ENCODE results near the gene FBN1. TPM values are rescaled to one million over a fixed set of nuclear protein-coding genes. Genes with fewer than 3 reads are reported as not detected.

FBN1 gene
- total RNA-seq, 1 experiment from 2014 or later, result 109 TPM

- DNase-seq (ENCODE audit: low read depth), result no peak
These were observed 7.1 kb upstream of the FBN1 start for GRCh38 chr15:48652510-48653076.

DNA sequence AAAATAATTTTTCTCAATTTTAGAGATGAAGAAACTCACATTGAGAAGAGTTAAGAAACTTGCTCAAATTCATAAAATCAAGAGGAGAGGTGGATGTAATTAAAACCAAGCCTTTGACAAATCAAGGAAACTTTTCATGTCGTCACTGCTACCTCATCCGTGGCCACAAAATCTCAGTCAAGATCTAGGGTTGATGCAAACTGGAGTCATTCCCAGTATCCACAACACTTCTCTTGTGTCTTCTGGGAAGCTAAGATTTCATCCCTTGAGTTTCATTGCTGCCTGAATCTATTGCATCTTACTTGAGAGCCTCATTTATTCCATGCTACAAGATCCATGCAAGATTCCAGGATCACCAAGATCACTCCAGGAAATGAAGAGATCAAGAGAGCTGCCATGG lies 5.4 kb upstream of the FBN1 start:
- DNase-seq (ENCODE audit: low read depth), result no peak

DNA sequence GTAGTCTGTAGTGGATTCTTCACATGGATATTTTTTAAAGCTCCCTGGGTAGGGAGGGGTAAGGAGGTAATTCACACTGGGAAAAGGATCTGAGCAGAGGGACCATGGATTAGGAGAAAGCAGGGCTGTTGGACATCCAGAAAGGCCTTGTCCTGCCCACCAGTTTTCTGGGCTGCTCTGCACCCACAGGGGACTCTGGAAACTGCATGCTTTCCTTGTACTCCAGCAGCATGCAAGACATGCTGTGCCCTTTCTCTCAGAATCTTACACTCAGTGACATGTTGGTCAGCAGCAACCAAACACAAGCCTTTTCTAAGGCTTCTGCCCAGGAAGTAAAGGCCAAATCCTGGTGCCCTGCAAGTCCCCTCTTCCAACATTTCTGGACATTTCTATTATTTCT lies 2.5 kb upstream of the FBN1 start:
- DNase-seq (ENCODE audit: low read depth), result peak; percentile 67

- no peak for DNase-seq (ENCODE audit: low read depth)
These were observed 822 bp upstream of the FBN1 start for GRCh38 chr15:48646331-48646730.

- DNase-seq (ENCODE audit: low read depth), result peak; percentile 79
These were observed 517 bp downstream of the FBN1 start for GRCh38 chr15:48644827-48645557.

- peak; percentile 56 for DNase-seq (ENCODE audit: low read depth)
These were observed 1.1 kb downstream of the FBN1 start for GRCh38 chr15:48644467-48644826.

- DNase-seq (ENCODE audit: low read depth), result no peak
These were observed 1.6 kb downstream of the FBN1 start for GRCh38 chr15:48643776-48644466.

DNA sequence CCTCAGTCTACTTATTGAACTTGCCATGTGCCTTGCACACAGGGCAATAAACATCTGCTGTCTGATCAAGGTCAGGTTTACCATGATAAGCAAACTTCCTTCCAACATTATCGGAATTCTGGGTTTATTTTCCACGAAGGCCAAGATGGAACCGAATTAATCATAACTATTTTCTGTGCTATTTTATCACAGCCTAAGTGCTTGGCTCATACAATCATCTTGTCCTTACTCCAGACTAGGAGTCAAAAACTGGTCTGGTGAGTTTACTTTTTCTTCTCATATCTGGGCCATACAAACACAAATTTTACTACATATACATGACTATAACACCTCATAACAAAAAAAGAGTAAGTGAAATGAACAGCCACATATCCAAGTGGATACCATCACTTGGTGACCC lies 2.3 kb downstream of the FBN1 start:
- no peak for DNase-seq (ENCODE audit: low read depth)

GRCh38 chr15:48642795-48643194 lies 2.7 kb downstream of the FBN1 start:
- DNase-seq (ENCODE audit: low read depth), result no peak

GRCh38 chr15:48641416-48641815 lies 4.1 kb downstream of the FBN1 start:
- DNase-seq (ENCODE audit: low read depth), result peak; percentile 76

- DNase-seq (ENCODE audit: low read depth), result no peak
These were observed 6.5 kb downstream of the FBN1 start for GRCh38 chr15:48638963-48639362.

DNA sequence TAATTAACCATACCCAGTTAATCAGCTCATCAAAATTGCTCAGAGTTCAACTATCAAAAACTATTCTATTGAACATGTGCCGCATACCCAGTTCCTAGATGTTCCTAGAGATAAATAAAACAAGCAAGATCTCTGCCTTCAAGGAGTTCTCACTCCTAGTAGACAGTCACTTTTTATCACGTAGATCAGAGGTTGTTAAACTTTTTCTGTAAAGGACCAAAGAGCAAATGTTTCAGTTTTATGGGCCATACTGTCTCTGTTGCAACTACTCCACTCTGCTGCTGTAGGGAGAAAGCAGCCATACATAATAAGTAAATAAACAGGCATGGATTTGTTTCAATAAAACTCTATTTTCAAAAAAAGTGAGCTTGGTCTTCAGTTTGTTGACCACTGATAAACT lies 7.9 kb downstream of the FBN1 start:
- no peak for DNase-seq (ENCODE audit: low read depth)

DNA sequence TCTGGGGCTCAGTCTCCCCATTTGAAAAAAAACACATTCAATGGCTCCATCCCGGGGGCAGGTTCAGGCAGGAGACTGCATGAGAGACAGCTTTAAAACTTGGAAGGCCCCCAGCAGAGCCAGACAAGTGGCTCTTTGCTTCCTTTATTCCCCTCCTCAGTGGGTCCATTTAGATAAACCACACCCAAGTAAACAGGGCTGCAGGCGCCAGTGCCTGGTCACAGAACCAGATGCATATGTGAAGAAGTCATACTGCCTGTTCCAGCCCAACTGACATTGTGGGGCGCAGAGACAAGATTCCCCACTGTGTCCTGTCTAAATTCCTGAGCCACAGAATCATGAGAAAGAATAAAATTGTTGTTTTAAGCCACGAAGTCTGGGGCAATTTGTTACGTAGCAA lies 9.0 kb downstream of the FBN1 start:
- DNase-seq (ENCODE audit: low read depth), result no peak

GRCh38 chr15:48634893-48635292 lies 10.6 kb downstream of the FBN1 start:
- peak; percentile 42 for DNase-seq (ENCODE audit: low read depth)

DNA sequence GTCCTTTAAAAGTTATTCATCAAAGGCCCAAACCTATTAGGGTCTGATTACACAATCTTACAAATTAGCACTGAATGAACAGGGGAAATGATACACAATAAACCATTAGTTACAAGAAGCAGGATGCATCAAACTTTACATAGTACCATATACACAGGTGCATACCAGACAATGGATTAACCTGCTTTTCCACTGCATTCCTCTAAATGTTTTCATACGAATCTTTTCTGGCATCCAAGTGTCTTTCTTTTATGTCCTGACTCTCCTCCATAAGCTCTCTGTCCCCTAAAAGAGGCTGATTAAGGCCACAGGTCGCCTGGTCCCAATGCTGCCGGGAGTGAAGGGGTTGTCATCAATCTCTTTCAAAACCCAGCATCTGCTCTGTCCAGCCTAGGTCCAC lies 11.4 kb downstream of the FBN1 start:
- no peak for DNase-seq (ENCODE audit: low read depth)

DNA sequence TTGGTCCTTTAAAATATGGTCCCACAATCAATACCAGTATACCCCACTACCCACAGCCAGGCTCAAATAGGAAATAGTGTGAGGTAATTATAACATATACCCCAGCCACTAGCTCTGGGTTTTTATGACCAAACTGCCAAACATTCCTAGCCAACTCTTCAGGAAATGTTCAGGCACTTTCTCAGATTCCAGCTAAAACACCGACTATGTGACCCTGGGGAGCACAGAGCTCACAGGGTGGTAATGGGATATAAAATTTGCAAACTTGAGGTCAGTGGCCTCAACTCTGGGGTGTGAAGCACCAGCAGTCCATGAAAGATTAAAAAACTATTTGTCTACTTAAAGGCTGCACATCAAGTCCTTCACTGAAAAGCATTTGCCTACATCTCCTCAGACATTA lies 12.9 kb downstream of the FBN1 start:
- DNase-seq (ENCODE audit: low read depth), result no peak

- DNase-seq (ENCODE audit: low read depth), result no peak
These were observed 14.2 kb downstream of the FBN1 start for GRCh38 chr15:48631176-48631770.

- DNase-seq (ENCODE audit: low read depth), result no peak
These were observed 15.3 kb downstream of the FBN1 start for GRCh38 chr15:48630245-48630644.

DNA sequence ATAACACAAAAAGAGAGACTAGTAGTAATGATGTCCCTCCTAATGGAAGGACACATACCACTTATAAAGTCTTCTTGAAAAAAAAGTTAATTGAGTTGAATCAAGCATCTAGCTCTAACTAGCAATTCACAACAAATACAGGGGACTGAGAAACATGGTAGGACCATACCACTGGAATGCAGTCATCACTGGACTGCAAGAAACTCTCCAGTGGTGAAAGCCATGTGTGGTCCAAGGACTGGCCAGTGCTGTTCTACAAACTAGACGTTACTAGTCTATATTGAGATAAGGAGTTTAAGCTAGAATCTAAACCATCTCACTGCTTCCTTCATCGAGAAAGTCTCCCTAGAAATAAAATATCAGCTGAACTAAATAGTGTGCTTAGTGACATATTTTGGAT lies 16.7 kb downstream of the FBN1 start:
- no peak for DNase-seq (ENCODE audit: low read depth)

DNA sequence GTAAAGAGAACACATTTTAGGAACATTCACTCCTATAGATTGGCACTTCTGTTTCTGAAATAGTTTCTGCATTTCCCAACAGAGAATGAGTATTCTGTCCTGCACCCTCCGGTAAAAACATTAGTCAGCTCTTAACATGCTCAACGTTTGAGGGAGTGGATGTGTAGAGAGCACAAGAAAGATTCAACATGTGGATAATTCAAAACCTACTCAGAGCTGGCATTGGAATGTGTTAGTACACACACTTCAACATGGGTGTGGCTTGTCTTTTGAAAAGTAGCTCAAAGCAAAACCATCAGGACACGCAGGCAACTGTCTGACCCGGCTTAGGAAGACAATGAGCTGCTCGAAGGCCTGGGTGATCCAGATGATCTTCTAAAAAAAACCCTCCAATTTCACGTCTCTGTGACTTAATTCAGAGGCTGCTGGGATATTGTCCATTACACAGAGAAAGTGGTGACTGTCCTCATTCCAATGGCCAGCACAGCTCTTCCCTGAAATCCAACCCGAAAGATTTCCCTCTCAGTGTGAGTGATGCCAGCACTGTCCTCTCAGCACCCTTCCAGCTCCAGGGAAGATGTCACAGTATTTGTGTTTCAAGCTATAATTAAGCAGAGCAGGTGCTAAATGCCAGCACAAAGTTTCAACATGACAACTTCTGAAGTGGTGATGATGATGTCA lies 18.1 kb downstream of the FBN1 start:
- DNase-seq (ENCODE audit: low read depth), result peak; percentile 84

GRCh38 chr15:48625126-48625525 lies 20.4 kb downstream of the FBN1 start:
- DNase-seq (ENCODE audit: low read depth), result no peak

- no peak for DNase-seq (ENCODE audit: low read depth)
These were observed 20.8 kb downstream of the FBN1 start for GRCh38 chr15:48624700-48625099.

Data from LHCN-M2 (cell line).